Superior temporal gyrus (tissue), 1 donor: ENCODE results near the gene KANK4.
A peak's percentile ranks its signal among the peaks of the same experiment; 100 is the strongest.

Source experiments
- DNase-seq: peaks from one replicate; pipeline ENCODE4 v3.0.0-alpha.2; 2016; ENCODE audit errors: extremely low spot score

KANK4 gene

GRCh38 chr1:62304975-62305374, 14.3 kb downstream of the KANK4 start:
- DNase-seq = no peak

DNA sequence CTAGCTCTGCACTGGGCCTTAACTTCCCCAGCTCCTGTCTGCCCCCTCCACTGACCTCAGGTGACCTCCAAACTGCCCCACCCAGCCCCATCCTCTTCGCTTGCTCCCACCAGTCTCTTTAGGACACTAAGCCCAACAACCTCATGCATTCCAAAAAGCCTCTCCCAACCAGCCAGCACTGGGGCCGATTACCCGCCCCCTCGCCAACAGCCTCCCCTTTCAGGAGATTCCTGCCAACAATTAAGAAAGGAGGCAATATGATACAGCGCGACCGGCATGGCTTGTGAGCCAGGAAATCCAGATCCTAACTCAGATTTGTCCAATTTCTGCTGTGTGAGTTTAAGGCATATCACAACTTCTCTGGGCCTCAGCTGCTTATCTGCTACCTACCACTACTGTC, 14.7 kb downstream of the KANK4 start:
- no peak for DNase-seq

GRCh38 chr1:62301726-62302390, 17.4 kb downstream of the KANK4 start:
- DNase-seq = no peak

GRCh38 chr1:62299426-62300200, 19.6 kb downstream of the KANK4 start:
- peak; percentile 54 for DNase-seq

GRCh38 chr1:62295921-62296491, 23.2 kb downstream of the KANK4 start:
- peak; percentile 50 for DNase-seq

GRCh38 chr1:62294261-62294660, 25.0 kb downstream of the KANK4 start:
- DNase-seq = peak; percentile 26

DNA sequence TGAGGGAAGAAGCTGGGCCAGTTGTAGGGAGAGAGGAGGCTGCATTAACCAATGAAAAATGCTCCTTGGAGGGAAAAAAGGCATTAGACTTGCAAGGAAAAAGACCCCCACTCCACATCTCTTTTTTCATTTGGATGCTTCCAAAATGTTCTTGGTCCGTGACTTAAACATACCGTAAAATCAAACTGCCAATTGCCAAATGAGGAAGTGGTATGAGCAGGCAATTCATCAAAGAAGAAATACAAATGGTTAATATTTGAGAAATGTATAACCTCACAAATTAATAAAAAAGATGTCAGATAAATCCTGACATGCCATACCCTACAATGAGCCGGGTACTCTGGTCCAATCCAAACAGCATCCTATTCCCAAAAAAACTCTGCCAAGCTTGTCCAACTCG, 30.6 kb downstream of the KANK4 start:
- no peak for DNase-seq

GRCh38 chr1:62288224-62288623, 31.0 kb downstream of the KANK4 start:
- no peak for DNase-seq

DNA sequence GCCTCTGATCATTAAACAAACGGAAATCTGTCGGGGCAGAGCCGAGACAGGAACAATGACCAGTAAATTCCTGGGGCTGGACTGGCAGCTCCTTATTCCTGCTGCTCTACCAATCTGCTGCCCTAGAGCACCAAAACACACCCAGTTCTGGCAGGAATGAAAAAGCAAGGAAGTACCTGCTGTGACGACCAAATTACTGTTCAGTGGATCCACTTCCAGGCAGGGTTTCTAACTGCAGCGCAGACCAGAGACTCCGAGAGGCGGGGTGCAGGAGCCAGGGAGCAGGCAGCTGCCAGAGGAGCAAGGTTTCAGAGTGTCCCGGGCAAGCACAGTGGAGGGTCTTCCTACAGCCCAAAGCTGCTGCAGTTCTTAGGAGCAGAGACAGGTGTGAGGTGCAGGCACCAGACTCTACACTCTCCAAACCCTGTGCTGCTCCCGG, 32.4 kb downstream of the KANK4 start:
- DNase-seq = no peak

DNA sequence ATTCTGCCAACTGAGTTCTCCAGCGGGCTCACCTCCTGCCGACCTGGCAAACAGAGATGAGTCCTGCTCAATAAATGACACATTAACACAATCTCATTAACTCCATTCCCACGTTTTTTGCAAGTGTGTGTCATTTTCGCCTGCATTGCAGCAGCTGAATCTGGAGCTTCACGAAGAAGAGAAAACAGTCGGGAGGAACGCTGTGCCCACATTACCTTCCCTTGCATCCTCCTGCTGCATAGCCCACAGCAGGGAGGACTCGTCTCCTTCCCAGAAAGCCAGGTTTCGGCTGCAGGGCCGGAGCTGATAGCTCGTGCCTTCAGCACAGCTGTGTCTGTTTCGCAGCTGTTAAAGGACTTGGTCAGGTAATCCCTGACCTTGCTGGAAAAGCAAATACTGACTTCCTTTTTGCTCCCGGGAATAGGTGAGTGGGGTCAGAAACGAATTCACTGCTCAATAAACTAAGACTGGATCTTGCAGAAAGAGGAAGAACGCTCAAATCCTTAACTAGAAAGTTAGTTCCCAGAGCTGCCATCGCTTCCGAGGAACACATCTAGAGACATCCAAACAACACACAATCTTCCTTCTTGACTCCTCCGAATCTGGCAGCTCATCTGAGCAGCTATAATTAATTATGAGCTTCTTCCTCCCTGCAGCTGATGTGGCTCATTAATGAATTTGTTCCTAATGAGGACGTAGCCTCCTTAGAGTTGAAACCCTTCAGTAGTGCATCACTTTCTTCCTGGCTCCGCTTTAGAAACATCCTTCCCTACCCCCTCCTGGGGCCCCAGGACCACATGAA, 33.0 kb downstream of the KANK4 start:
- DNase-seq = peak; percentile 26

- DNase-seq = no peak
Measured at GRCh38 chr1:62285440-62285839, 33.8 kb downstream of the KANK4 start.

DNA sequence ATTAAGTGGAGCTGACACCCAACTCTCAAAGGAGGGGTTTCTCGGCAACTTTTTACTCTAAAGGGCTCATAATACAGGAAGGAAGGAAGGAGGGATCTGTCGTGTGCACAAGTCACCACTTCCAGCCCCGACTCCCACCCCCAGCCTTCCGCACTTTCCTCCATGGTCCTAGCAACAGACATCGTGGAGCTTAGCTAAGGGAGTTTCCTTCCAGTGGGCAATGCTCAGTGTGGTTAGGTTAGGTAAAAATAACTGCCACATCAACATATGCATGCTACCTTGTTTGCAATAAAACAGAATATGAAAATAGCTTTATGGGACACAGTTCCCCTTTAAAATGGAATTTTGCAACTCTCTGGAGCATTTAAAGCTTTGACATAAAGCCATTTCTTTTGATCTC, 35.2 kb downstream of the KANK4 start:
- DNase-seq = no peak

- no peak for DNase-seq
Measured at GRCh38 chr1:62282909-62283755, 36.1 kb downstream of the KANK4 start.

DNA sequence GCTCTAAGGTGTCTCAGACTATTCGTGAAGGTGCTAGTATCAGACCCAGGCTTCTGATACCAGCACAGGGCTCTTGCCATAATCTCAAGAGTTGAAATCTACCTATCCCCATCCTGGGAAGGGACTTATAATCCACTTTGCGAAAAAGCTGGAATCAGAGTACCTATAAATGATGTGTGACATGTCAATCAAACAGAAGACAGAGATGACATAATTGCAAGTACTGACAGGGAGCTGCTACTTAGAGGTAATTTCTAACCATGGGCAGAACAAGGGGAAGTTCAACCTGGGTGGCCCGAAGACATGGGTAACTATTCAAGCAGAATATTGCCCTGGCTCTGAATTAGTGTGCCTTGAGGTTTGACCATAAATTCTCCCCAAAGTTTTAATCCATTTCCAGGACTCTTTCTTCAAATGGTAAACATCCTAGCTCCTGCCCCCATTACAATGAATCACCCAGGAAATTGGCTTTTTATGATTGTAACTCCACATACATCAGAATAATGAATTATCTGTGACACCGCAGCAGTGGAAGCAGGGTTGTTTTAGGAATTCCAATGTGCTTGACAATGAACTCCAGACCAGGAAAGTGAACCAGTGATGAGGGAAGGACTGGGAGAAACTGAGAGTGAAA, 37.2 kb downstream of the KANK4 start:
- DNase-seq = no peak

GRCh38 chr1:62280960-62281465, 38.2 kb downstream of the KANK4 start:
- no peak for DNase-seq

GRCh38 chr1:62280150-62280549, 39.1 kb downstream of the KANK4 start:
- no peak for DNase-seq

GRCh38 chr1:62276791-62277190, 42.4 kb downstream of the KANK4 start:
- DNase-seq = no peak

GRCh38 chr1:62274496-62275485, 44.4 kb downstream of the KANK4 start:
- no peak for DNase-seq

DNA sequence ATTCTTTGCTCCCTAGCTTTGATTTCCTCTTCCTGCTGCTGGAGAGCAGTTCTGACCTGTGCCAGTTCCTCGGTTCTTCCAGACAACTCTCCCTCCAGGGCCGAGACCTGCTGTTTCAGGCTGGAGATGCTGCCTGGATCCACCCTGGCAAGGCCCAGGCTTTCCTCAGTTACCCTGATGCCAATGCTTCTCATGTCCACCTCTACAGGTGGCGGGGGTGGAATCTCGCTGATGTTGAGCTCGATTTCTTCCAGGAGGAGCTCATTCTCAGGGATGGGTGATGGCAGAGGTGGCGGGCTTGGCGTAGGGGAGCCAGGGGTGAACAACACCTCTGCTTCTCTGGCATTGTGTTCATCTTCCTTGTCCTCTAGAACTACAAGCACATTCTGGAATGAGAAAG, 45.3 kb downstream of the KANK4 start:
- no peak for DNase-seq
